Astrocyte of the spinal cord (primary cell): ENCODE measurements around the gene PTPN6.

Source experiments
- DNase-seq: peaks from one replicate; pipeline ENCODE4 v3.0.0; 2011; ENCODE audit warnings: low read depth, low spot score
- H3K4me3 ChIP-seq: 2 replicates; pipeline ENCODE4 v1.5.1; 2011; ENCODE audit warnings: low read depth, mild to moderate bottlenecking, low read length, moderate library complexity
- CTCF ChIP-seq: IDR thresholded peaks from 2 replicates; pipeline ENCODE4 v1.5.1; 2012; ENCODE audit warnings: low read depth, mild to moderate bottlenecking, low read length, inconsistent platforms
- in situ Hi-C: cut with HindIII; loops from 2 replicates; pipeline ENCODE4 v1.10.0; 2017; ENCODE audit warnings: low sequenced_read_pairs

The PTPN6 gene

GRCh38 chr12:6987956-6988553 lies 36.9 kb downstream of the PTPN6 start:
- no peak for TF ChIP-seq CTCF
- no peak for DNase-seq
- in situ Hi-C loops = no loop called here

DNA sequence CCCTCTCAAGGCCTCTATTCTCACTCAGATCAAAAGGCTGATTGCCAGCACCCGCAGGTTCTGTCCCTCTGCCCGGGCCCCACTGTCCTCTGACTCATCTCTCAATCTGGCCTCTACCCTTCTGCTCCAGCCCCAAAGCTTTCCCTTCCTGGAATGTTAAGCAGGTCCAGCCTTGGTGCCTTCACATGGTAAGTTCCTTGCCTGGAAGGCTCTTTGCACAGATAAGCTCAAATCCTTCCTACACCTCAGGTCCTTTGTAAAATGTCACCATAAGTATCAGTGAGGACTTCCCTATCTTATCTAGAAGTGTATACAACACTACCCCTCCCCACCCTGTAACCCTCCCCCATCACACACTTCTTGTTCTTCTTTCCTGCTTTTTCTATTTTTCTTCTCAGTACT lies 44.9 kb downstream of the PTPN6 start:
- no peak for TF ChIP-seq CTCF
- in situ Hi-C loops = no loop called here
- DNase-seq = peak; percentile 43

More at GRCh38 chr12:6987956-6988553, 36.9 kb downstream of the PTPN6 start:
- H3K4me3 ChIP-seq = no peak overlapping the region

DNA sequence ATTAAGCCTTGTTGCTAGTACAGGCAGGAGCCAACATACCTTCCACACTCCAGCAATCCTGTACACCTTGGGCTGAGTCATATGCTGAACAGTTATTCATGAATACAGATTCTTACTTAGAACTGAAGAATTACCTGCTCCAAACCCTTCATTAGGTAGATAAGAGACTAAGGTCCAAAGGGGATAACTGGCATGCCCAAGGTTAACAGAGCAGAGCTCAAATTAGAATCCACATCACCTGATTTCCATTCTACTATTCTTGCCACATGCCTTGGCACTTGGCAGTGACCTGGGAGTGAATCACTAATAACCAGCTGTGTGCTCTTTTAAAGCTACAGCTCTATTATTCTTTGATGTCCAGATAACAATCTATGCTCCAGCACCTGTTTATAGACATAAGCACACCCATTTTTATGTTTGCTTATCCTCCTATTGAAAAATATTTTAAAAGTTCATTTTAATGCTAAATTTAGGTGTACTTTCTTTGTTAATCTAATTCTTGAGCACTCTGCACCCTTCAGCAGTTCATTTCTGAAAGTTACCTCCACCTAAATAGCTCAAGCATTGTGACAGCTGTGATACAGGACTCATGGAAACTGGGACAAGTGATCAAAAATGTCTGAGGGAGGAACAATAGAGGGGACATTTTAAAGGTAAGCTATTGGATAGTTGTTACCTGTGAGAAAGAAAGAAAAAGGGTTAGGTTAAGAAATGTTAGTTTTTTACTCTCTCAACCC lies 47.7 kb downstream of the PTPN6 start:
- no peak for TF ChIP-seq CTCF
- H3K4me3 ChIP-seq = no peak overlapping the region
- no peak for DNase-seq
- in situ Hi-C loops = no loop called here

More for the DNA sequence above, 44.9 kb downstream of the PTPN6 start:
- no peak overlapping the region for H3K4me3 ChIP-seq

- no peak for DNase-seq
- in situ Hi-C loops = no loop called here
- H3K4me3 ChIP-seq = no peak overlapping the region
- no peak for TF ChIP-seq CTCF
Observed at GRCh38 chr12:7001921-7002591, 50.9 kb downstream of the PTPN6 start.

GRCh38 chr12:7004287-7004803 lies 53.2 kb downstream of the PTPN6 start:
- in situ Hi-C loops = no loop called here
- no peak for TF ChIP-seq CTCF
- no peak for DNase-seq
- H3K4me3 ChIP-seq = no peak overlapping the region

- in situ Hi-C loops = no loop called here
- DNase-seq = no peak
- no peak for TF ChIP-seq CTCF
- no peak overlapping the region for H3K4me3 ChIP-seq
Observed at GRCh38 chr12:7004840-7005239, 53.7 kb downstream of the PTPN6 start.
